Spinal cord (tissue), 10 donors: ENCODE data around the gene CD200. TPM values are rescaled to one million over a fixed set of nuclear protein-coding genes. Genes with fewer than 3 reads are reported as not detected.

ENCODE experiments used
- DNase-seq, 6 donors: peaks; one replicate each; pipeline versions ENCODE4 v3.0.0 to v3.0.0-alpha.2; 2013 to 2015; ENCODE audit warnings: low spot score in 6 of 6, low read depth in 4 of 6
- H3K27ac ChIP-seq: one replicate; pipeline ENCODE4 v1.5.1; 2013; ENCODE audit warnings: low read depth, low read length, control low read depth
- H3K27me3 ChIP-seq: one replicate; pipeline ENCODE4 v1.6.1; 2013; ENCODE audit warnings: low read length; ENCODE audit not compliant: control insufficient read depth, insufficient read depth
- H3K36me3 ChIP-seq: one replicate; pipeline ENCODE4 v1.6.1; 2013; ENCODE audit warnings: low read length; ENCODE audit not compliant: control insufficient read depth, insufficient read depth
- H3K4me1 ChIP-seq: one replicate; pipeline ENCODE4 v1.6.1; 2013; ENCODE audit warnings: low read length; ENCODE audit not compliant: control insufficient read depth, insufficient read depth
- H3K4me3 ChIP-seq: one replicate; pipeline ENCODE4 v1.5.1; 2013; ENCODE audit warnings: low read depth, low read length, control low read depth
- H3K9me3 ChIP-seq: one replicate; pipeline ENCODE4 v1.6.1; 2013; ENCODE audit warnings: low read length; ENCODE audit not compliant: control insufficient read depth, insufficient read depth
- WGBS: methylation state at CpG from one replicate; pipeline ENCODE4 v1.1.5; 2013; ENCODE audit warnings: missing lambda C conversion rate; ENCODE audit not compliant: insufficient coverage; 5-methylcytosine and 5-hydroxymethylcytosine counted together
- polyA plus RNA-seq, 2 donors: library from polyadenylated mRNA; unstranded; fragments of 120-200 nt; gene quantifications; one replicate each; pipeline ENCODE4 v1.2.1, GENCODE V29; 2013; ENCODE audit not compliant: insufficient read length in 2 of 2
- total RNA-seq, 2 donors: library from RNA; depleted of rRNA in 1 of 2; stranded (reverse); fragments of 120-200 nt in 1 of 2; fragments of >200 nt in 1 of 2; gene quantifications; one replicate each; pipeline versions ENCODE4 v1.2.3 to v1.2.4, GENCODE V29; 2013 to 2014
- donor health status: healthy.

The CD200 gene
- total and polyA plus RNA-seq, 4 donors, result 26.7 to 106 (median 69.2) TPM

DNA sequence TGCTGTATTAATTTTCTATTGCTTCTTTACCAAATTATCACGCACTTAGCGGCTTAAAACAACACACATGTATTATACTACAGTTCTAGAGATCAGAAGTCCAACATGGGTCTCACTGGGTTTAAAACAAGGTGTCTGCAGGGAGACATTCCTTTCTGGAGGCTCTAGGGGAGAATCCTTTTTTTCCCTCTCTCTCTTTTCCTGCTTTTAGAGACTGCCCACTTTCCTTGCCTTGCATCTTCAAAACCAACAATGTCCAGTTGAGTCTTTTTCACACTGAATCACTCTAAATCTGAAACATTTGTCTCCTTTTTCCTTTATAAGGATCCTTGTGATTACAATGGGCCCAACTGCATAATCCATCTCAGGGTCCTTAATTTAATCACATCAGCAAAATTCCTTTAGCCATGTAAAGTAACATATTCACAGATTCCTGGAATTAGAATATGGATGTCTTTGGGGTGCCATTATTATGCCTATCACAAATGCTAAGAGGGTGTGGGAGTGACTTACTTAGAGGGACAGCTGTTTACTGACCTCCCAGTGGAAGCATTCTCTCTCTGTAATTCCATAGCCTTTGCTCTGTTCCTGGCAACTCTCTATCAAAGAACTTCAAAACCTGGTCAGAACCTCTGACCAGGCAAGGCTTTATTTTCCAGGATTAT, 21.8 kb downstream of the CD200 start:
- Histone ChIP-seq H3K27me3 (no peaks in the 10 kb centered on the region), H3K4me3 (no peak overlapping the region), H3K9me3 (no peaks in the 10 kb centered on the region), H3K36me3 (peaks cover 3% of the 10 kb centered on the region), H3K4me1 (no peaks in the 10 kb centered on the region), H3K27ac (no peak overlapping the region)
- WGBS, result no CpG with 5 or more reads among the region's 2 CpGs
- no peak for DNase-seq

GRCh38 chr3:112355307-112355687, 22.3 kb downstream of the CD200 start:
- Histone ChIP-seq H3K27me3 (no peaks in the 10 kb centered on the region), H3K4me1 (no peaks in the 10 kb centered on the region)
- WGBS, result no CpG with 5 or more reads among the region's 5 CpGs

DNA sequence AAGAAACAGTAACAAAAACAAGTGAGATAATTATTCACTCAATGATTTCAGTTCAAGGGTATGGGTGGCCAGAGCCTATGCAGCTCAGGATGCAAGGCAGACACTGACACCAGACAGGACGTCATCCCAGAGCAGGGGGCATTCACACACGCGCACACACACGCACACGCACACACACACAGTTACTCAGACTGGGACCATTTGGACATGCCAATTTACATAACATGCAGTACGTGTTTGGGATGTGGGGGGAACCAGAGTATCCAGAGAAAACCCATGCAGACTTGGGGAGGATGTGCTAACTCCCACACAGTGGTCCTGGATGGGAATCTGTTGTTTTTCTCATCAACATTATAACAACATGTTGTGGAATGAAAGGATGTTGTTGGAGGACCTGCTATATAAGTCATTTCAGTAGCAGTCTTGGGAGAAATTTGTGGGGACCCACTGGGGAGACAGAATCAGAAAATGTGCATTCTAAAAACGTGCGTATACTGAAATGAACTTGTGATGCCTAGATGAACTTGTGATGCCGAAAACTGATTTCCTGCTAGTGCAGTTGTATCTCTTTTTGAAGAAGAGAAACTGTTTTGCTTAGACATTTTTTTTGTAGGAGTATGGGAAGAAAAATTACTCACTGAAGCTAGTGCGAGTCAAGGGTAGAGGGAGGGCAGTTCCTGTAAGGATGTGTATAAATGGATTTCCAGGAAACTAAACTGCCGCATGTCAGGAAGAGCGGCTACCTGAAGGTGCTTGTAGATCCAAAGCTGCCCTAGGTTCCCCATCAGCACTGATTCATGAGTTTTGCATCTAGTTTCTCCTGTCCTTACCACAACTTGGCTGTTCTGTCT, 25.2 kb downstream of the CD200 start:
- Histone ChIP-seq H3K9me3 (no peaks in the 10 kb centered on the region), H3K36me3 (peaks cover 9% of the 10 kb centered on the region), H3K27ac (no peak overlapping the region), H3K27me3 (no peaks in the 10 kb centered on the region), H3K4me1 (no peaks in the 10 kb centered on the region), H3K4me3 (no peak overlapping the region)
- DNase-seq, result no peak
- 78% methylated on average over 6 of the region's 12 CpGs for WGBS

More at GRCh38 chr3:112355307-112355687, 22.3 kb downstream of the CD200 start:
- no peak overlapping the region for H3K4me3 ChIP-seq
- H3K9me3 ChIP-seq, result no peaks in the 10 kb centered on the region
- DNase-seq, result no peak
- H3K27ac ChIP-seq, result no peak overlapping the region
- H3K36me3 ChIP-seq, result peaks cover 3% of the 10 kb centered on the region

- Histone ChIP-seq H3K4me3 (no peak overlapping the region), H3K27ac (no peak overlapping the region), H3K9me3 (no peaks in the 10 kb centered on the region), H3K4me1 (no peaks in the 10 kb centered on the region), H3K36me3 (peaks cover 13% of the 10 kb centered on the region), H3K27me3 (no peaks in the 10 kb centered on the region)
- 43% methylated on average over 1 of the region's 2 CpGs for WGBS
- DNase-seq, result no peak
These were observed 27.6 kb downstream of the CD200 start for GRCh38 chr3:112360561-112360960.

DNA sequence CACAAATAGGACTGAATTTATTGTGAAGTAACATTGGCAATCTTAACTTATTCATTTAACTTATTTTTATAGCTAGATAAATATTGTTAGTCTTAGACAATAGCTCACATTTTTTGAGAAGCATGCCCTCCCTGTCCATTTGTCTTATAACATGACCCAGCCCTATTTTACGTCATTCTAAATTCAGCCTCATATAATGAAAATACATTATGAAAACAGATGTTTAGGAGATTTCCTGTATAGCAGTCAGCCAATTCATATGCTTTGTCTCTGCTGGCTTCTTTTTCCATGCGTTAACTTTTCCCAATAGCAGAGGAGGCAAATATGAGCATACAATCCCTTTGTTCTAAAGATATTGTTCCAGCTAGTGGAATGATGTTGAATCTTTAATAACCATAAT, 29.3 kb downstream of the CD200 start:
- DNase-seq, result no peak
- Histone ChIP-seq H3K36me3 (peaks cover 13% of the 10 kb centered on the region), H3K27me3 (no peaks in the 10 kb centered on the region), H3K27ac (no peak overlapping the region), H3K4me3 (no peak overlapping the region), H3K4me1 (no peaks in the 10 kb centered on the region), H3K9me3 (no peaks in the 10 kb centered on the region)
- WGBS, result no CpG with 5 or more reads among the region's 2 CpGs

GRCh38 chr3:112364291-112364690, 31.3 kb downstream of the CD200 start:
- H3K27me3 ChIP-seq, result no peaks in the 10 kb centered on the region
- no peaks in the 10 kb centered on the region for H3K9me3 ChIP-seq
- no CpG with 5 or more reads among the region's 1 CpG for WGBS
- peak overlapping the region; percentile 36 for H3K27ac ChIP-seq
- no peak for DNase-seq
- no peaks in the 10 kb centered on the region for H3K4me1 ChIP-seq
- H3K36me3 ChIP-seq, result peaks cover 10% of the 10 kb centered on the region
- H3K4me3 ChIP-seq, result no peak overlapping the region

GRCh38 chr3:112365035-112365434, 32.1 kb downstream of the CD200 start:
- H3K4me3 ChIP-seq, result no peak overlapping the region
- WGBS, result 100% methylated on average over 1 of the region's 2 CpGs
- no peaks in the 10 kb centered on the region for H3K27me3 ChIP-seq
- no peaks in the 10 kb centered on the region for H3K4me1 ChIP-seq
- no peak overlapping the region for H3K27ac ChIP-seq
- H3K36me3 ChIP-seq, result peaks cover 10% of the 10 kb centered on the region
- no peak for DNase-seq
- no peaks in the 10 kb centered on the region for H3K9me3 ChIP-seq

DNA sequence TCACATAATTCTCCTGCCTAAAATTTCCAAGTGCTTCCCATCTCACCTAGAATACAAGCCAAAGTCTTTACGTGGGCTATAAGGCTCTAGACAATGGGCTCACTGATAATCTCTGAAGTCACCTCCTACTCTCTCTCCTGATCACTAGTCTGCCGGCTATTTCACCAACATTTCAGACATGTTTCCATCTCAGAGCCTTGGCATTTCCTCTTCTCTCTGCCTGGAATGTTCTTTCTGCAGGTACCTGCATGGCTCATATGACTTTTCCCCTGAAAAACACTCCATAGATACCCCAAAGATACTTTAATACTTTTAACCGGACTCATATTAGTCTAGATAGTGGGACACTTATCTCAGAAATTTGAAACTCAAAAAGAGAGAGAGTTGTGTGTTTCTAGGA, 32.7 kb downstream of the CD200 start:
- WGBS, result 94% methylated on average over 2 of the region's 3 CpGs
- Histone ChIP-seq H3K36me3 (peaks cover 10% of the 10 kb centered on the region), H3K27me3 (no peaks in the 10 kb centered on the region), H3K4me1 (no peaks in the 10 kb centered on the region), H3K27ac (no peak overlapping the region), H3K9me3 (no peaks in the 10 kb centered on the region), H3K4me3 (no peak overlapping the region)
- no peak for DNase-seq

GRCh38 chr3:112366522-112366921, 33.6 kb downstream of the CD200 start:
- DNase-seq, result peak in 1 of 6 donors; percentile 43
- no CpG with 5 or more reads among the region's 3 CpGs for WGBS
- Histone ChIP-seq H3K27me3 (no peaks in the 10 kb centered on the region), H3K36me3 (peaks cover 8% of the 10 kb centered on the region), H3K4me1 (no peaks in the 10 kb centered on the region), H3K9me3 (no peaks in the 10 kb centered on the region), H3K4me3 (no peak overlapping the region), H3K27ac (no peak overlapping the region)

GRCh38 chr3:112371569-112371968, 38.6 kb downstream of the CD200 start:
- DNase-seq, result no peak
- H3K27me3 ChIP-seq, result no peaks in the 10 kb centered on the region
- 70% methylated on average over 2 of the region's 3 CpGs for WGBS
- no peaks in the 10 kb centered on the region for H3K36me3 ChIP-seq
- no peak overlapping the region for H3K4me3 ChIP-seq
- H3K4me1 ChIP-seq, result no peaks in the 10 kb centered on the region
- H3K27ac ChIP-seq, result no peak overlapping the region
- no peaks in the 10 kb centered on the region for H3K9me3 ChIP-seq
